GM10248 (cell line): ENCODE measurements around the gene AGPAT4.

ENCODE experiments used
- CTCF ChIA-PET: fragments of 300-600 bp; sonication (Branson Sonifier 250); formaldehyde crosslinking; extraction: SDS; loops from one replicate; lab custom pipeline; 2021; ENCODE audit warnings: antibody characterized with exemption; lab: Yijun Ruan, JAX
- POLR2A ChIA-PET: fragments of 350-650 bp; sonication (Branson Sonifier 250); formaldehyde crosslinking; extraction: SDS; loops from one replicate; lab custom pipeline; 2020; ENCODE audit warnings: antibody characterized with exemption; lab: Yijun Ruan, JAX
- DNase-seq: peaks from one replicate; pipeline ENCODE4 v3.0.0; 2012; ENCODE audit errors: extremely low spot score
- TF ChIP-seq, protein P1 (sequence below): IDR thresholded peaks from 2 replicates; pipeline ENCODE4 v1.5.1; 2012; ENCODE audit warnings: mild to moderate bottlenecking, low read depth; ENCODE audit errors: extremely low read depth, missing control alignments, control extremely low read depth

Gene AGPAT4

DNA sequence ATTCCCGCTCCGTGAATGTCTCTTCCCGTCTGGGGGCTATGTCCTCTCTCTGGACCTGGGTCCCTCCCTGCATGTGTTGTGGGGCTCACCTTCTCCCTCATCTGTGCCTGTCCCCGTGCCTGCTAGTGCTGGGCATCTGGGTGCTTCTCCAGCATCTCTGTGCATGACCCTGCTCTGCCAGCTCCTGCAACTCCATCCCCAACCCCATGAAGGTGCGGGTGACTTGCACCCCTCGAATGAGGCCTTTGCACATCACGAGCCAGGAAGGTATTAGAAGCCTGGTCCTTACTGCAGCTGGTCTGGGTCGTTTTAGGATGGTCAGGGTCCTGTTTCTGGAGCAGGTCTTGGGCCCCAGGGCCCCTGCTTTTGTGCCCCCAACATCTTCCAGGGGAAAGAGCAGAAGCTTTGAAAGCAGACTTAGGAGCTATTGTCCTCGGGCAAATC is 109.7 kb downstream of the AGPAT4 start:
- TF ChIP-seq, protein P1, sequence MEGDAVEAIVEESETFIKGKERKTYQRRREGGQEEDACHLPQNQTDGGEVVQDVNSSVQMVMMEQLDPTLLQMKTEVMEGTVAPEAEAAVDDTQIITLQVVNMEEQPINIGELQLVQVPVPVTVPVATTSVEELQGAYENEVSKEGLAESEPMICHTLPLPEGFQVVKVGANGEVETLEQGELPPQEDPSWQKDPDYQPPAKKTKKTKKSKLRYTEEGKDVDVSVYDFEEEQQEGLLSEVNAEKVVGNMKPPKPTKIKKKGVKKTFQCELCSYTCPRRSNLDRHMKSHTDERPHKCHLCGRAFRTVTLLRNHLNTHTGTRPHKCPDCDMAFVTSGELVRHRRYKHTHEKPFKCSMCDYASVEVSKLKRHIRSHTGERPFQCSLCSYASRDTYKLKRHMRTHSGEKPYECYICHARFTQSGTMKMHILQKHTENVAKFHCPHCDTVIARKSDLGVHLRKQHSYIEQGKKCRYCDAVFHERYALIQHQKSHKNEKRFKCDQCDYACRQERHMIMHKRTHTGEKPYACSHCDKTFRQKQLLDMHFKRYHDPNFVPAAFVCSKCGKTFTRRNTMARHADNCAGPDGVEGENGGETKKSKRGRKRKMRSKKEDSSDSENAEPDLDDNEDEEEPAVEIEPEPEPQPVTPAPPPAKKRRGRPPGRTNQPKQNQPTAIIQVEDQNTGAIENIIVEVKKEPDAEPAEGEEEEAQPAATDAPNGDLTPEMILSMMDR = no peak
- no peak for DNase-seq
- ChIA-PET POLR2A (no interaction called here), CTCF (no interaction called here)

DNA sequence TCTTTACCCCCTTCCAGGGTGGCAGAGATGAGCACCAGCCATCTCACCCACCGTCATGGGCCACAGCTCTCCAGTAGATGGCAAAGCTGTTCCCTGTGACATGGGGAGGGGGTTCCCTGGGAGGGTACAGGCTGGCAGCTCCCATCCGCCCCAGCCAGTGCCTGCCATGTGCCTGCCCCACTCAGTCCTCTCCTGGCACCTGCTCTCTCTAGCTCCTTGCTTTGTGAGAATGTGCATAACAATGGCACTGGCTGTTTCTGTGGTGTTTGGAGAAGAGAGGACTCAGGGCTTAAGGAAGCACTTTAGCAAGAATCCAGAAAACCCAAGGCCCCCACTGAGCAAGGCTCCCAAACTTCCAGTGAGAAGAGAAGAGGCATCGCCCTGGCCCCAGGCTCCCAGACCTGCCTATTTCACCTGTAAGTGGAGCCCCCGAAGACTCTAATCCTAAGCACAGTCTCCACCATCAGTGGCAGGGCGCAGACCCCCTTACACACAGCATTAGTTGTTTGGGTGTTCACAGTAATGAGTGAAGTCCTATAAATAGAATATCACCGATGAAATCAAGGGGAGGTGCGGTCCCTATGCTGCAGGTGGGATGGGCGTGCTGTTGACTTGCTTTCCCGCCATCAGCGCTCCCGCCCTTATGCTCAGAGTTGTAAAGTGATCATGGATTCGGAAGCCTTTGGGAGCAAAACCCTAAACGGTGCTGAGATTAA is 110.2 kb downstream of the AGPAT4 start:
- CTCF ChIA-PET = no interaction called here

DNA sequence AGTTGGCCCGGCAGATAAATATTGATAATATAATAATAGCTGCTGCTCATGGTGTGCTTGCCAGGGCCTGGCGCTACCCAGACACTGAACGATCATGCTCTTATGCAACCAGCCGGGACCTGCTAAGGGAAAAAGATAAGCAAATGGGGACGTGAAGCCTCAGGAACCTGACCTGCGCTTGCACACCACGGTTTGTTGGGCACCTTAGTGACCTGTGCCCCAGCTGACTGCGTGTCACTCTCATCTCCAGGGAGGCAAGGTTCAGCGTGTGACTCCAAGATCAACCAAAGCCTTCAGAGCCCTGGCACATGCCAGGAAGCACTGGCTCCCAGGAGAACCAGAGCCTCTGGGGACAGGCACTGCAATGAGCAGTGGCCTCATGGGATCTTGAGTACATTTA is 111.1 kb downstream of the AGPAT4 start:
- DNase-seq = no peak
- ChIA-PET POLR2A (no interaction called here), CTCF (no interaction called here)
- TF ChIP-seq, protein P1 = no peak

More for the DNA sequence above, 110.2 kb downstream of the AGPAT4 start:
- no peak for DNase-seq
- TF ChIP-seq, protein P1 = no peak
- POLR2A ChIA-PET = no interaction called here

DNA sequence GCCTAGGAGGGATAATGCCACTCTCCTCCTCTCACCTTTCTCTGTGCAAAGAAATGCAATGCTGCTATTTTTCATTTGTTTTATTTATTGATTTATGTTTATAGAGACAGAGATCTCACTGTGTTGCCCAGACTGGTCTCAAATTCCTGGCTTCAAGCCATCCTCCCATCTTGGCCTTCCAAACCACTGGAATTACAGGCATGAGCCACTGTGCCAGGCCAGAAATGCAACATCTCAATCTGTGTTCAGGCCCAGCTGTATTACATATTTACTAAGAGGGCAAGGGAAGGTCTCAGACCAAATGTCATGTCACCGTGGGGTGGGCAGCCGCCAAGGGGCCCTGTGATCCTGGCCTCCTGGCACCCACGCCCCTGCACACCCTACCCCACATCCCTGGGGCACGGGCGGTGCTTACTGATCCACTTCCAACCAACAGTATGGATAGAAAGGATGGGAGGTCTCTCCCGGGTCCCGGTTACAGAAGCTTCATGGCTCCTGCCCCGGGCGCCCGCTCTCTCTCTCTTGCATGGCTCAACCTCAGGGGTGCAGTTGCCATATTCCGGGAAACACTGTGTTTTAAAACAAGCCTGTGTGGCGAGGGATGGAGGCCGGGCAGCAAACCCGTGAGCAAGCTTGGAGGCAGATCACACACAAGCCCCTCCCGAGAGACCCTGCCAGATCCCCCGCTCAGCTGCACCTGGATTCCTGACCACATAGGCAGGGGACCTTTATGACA is 111.8 kb downstream of the AGPAT4 start:
- TF ChIP-seq, protein P1 = no peak
- ChIA-PET CTCF (interaction anchor here (1.6 kb wide), 1 partner anchor 22 kb away, joined by 4 read pairs; no protein-coding TSS in a partner anchor), POLR2A (interaction anchor here (1.0 kb wide), 1 partner anchor 11 kb away, joined by 4 read pairs; no protein-coding TSS in a partner anchor)
- DNase-seq = no peak

DNA sequence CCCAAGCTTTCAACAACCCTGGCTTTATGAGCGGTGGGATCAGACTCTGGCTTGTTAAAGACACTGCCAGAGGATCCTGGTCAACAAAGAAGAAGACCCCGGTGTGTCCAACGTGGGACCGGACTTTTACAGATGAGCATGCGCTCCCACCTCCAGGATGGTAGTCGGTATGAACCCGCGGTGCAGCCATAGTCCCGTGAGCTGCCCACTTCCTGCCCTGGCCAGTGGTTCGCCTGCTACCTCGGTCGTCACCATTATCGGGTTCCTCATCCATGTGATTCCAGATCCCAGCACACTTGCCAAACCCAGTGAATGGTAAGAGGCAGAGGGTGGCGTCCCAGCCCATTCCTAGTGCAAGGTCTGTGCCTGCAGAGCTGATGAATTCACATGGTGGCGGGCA is 112.7 kb downstream of the AGPAT4 start:
- CTCF ChIA-PET = interaction anchor here (1.6 kb wide), 1 partner anchor 21 kb away, joined by 4 read pairs; no protein-coding TSS in a partner anchor
- TF ChIP-seq, protein P1 = no peak
- POLR2A ChIA-PET = interaction anchor here (1.0 kb wide), 1 partner anchor 10 kb away, joined by 4 read pairs; no protein-coding TSS in a partner anchor
- no peak for DNase-seq

DNA sequence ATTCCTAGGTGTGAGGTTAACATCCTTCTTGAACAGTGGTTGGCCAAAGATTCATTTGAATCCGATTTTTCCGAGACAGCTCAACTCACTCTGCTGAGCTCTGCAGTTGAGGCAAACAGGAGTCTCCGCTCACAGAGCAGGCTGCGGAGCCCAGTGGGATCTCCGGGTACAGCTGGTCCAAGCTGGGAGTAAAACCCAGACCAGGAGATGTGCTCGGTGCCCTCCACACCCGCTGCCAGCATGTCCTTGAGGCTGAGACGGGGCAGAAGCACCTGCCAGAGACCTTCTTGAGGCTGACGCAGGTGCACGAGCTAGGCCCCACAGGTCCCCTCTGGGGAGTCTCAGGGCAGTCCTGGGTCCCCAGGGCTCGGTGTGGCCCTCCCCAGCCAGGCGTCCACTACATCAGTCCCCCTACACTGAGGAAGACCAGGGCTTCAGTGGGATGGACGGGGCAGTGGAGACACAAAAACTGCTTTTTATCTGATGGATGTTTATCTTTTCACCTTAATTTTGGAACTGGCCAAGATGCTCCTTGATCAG is 119.0 kb downstream of the AGPAT4 start:
- POLR2A ChIA-PET = no interaction called here

More for the DNA sequence above, 119.0 kb downstream of the AGPAT4 start:
- no peak for DNase-seq
- CTCF ChIA-PET = interaction anchor here (1.4 to 14.8 kb wide), 5 partner anchors 10 to 217 kb away, joined by 3 to 112 read pairs (median 6); no protein-coding TSS in a partner anchor
- TF ChIP-seq, protein P1 = no peak
